PFSK-1 (cell line): Measurements from ENCODE around the gene TMEM129.

Experiments used
- FOXP2 ChIP-seq: optimal IDR thresholded peaks from 2 replicates; pipeline ENCODE3; 2011; ENCODE audit warnings: borderline replicate concordance, control low read depth, inconsistent platforms; ENCODE audit not compliant: insufficient read depth; ENCODE audit errors: extremely low read length, extremely low read depth
- POLR2AphosphoS5 ChIP-seq: IDR thresholded peaks from 2 replicates; pipeline ENCODE4 v1.6.1; 2012; ENCODE audit warnings: low read depth, mild to moderate bottlenecking, control low read depth, low read length, moderate library complexity
- REST ChIP-seq, 2 experiments: IDR thresholded peaks; 2 replicates each; pipeline versions ENCODE4 v1.6.1 to v1.8.0; 2011 to 2012; ENCODE audit warnings: low read depth in 2 of 2, low read length in 2 of 2, control low read depth in 1 of 2, inconsistent platforms in 1 of 2, mild to moderate bottlenecking in 1 of 2, moderate library complexity in 1 of 2; ENCODE audit not compliant: insufficient read depth in 1 of 2
- SIN3A ChIP-seq: IDR thresholded peaks from 2 replicates; pipeline ENCODE4 v1.6.1; 2012; ENCODE audit warnings: mild to moderate bottlenecking, low read length, moderate library complexity, borderline replicate concordance; ENCODE audit not compliant: insufficient read depth
- TAF1 ChIP-seq: IDR thresholded peaks from 2 replicates; pipeline ENCODE4 v1.6.1; 2012; ENCODE audit warnings: low read length, control low read depth, borderline replicate concordance; ENCODE audit not compliant: insufficient read depth

- TF ChIP-seq SIN3A = no peak
- no peak for TF ChIP-seq POLR2AphosphoS5
- TF ChIP-seq REST (IDR thresholded peaks at IDR 0.05; ENCODE audit: insufficient read depth in 1 of 2, low read depth in 2 of 2, low read length in 2 of 2) = no peak
- TF ChIP-seq TAF1 = no peak
- TF ChIP-seq FOXP2 = no peak
These were observed 42.0 kb upstream of the TMEM129 start for GRCh38 chr4:1763070-1763549.
